ENCODE data around the gene CCDC93.

GRCh38 chr2:117985092-117985491 is 28.8 kb downstream of the CCDC93 start:
- TF ChIP-seq, protein P1, sequence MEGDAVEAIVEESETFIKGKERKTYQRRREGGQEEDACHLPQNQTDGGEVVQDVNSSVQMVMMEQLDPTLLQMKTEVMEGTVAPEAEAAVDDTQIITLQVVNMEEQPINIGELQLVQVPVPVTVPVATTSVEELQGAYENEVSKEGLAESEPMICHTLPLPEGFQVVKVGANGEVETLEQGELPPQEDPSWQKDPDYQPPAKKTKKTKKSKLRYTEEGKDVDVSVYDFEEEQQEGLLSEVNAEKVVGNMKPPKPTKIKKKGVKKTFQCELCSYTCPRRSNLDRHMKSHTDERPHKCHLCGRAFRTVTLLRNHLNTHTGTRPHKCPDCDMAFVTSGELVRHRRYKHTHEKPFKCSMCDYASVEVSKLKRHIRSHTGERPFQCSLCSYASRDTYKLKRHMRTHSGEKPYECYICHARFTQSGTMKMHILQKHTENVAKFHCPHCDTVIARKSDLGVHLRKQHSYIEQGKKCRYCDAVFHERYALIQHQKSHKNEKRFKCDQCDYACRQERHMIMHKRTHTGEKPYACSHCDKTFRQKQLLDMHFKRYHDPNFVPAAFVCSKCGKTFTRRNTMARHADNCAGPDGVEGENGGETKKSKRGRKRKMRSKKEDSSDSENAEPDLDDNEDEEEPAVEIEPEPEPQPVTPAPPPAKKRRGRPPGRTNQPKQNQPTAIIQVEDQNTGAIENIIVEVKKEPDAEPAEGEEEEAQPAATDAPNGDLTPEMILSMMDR (IDR thresholded peaks at IDR 0.05): no peak
- no peak for TF ChIP-seq POLR2A (IDR thresholded peaks at IDR 0.05; ENCODE audit: low read depth)

Data from esophagus muscularis mucosa (tissue), 3 donors.